Measurements from ENCODE around the gene SEMA6A.

SEMA6A gene

GRCh38 chr5:116573702-116574366 is 789 bp downstream of the SEMA6A start:
- POLR2A ChIA-PET = no interaction called here
- TF ChIP-seq CTCF (IDR thresholded peaks at IDR 0.05; ENCODE audit: insufficient read depth, low read length, missing control alignments) = no peak
- no peak for DNase-seq (ENCODE audit: low read depth, low spot score)
- H3K4me3 ChIP-seq (ENCODE audit: low read depth, low read length) = peak overlapping the region; percentile 57
- CTCF ChIA-PET = no interaction called here

- no peak for DNase-seq (ENCODE audit: low read depth, low spot score)
- ChIA-PET POLR2A (no interaction called here), CTCF (no interaction called here)
- TF ChIP-seq CTCF (IDR thresholded peaks at IDR 0.05; ENCODE audit: insufficient read depth, low read length, missing control alignments) = no peak
- no peak overlapping the region for H3K4me3 ChIP-seq (ENCODE audit: low read depth, low read length)
These were observed 1.3 kb downstream of the SEMA6A start for GRCh38 chr5:116573279-116573701.

GRCh38 chr5:116572350-116573278 is 2.0 kb downstream of the SEMA6A start:
- ChIA-PET POLR2A (no interaction called here), CTCF (no interaction called here)
- no peak overlapping the region for H3K4me3 ChIP-seq (ENCODE audit: low read depth, low read length)
- DNase-seq (ENCODE audit: low read depth, low spot score) = no peak
- no peak for TF ChIP-seq CTCF (IDR thresholded peaks at IDR 0.05; ENCODE audit: insufficient read depth, low read length, missing control alignments)

GRCh38 chr5:116571568-116572349 is 2.9 kb downstream of the SEMA6A start:
- CTCF ChIA-PET = no interaction called here
- DNase-seq (ENCODE audit: low read depth, low spot score) = no peak
- POLR2A ChIA-PET = no interaction called here

GRCh38 chr5:116569999-116570398 is 4.6 kb downstream of the SEMA6A start:
- TF ChIP-seq CTCF (IDR thresholded peaks at IDR 0.05; ENCODE audit: insufficient read depth, low read length, missing control alignments) = no peak
- POLR2A ChIA-PET = no interaction called here
- DNase-seq (ENCODE audit: low read depth, low spot score) = no peak
- H3K4me3 ChIP-seq (ENCODE audit: low read depth, low read length) = no peak overlapping the region
- CTCF ChIA-PET = interaction anchor here (1.7 kb wide), 1 partner anchor 12 kb away, joined by 6 read pairs; no protein-coding TSS in a partner anchor

More at GRCh38 chr5:116571568-116572349, 2.9 kb downstream of the SEMA6A start:
- no peak overlapping the region for H3K4me3 ChIP-seq (ENCODE audit: low read depth, low read length)
- no peak for TF ChIP-seq CTCF (IDR thresholded peaks at IDR 0.05; ENCODE audit: insufficient read depth, low read length, missing control alignments)

All from AG04449 (cell line).